GM12878 (cell line): Measurements from ENCODE around the gene RADIL. TPM values are rescaled to one million over a fixed set of nuclear protein-coding genes. Genes with fewer than 3 reads are reported as not detected.

ENCODE experiments used
- ATAC-seq: fragments of 200-7000 bp; cut with Tn5 transposase; 3 replicates; pipeline ENCODE4 v1.9.1; 2020; ENCODE audit warnings: mild to moderate bottlenecking, moderate library complexity
- BruUV-seq: library from RNA; stranded (reverse); fragments of 400-500 nt; replicated peaks from 2 replicates; lab custom pipeline; 2021; lab: Mats Ljungman, UMichigan
- CTCF ChIA-PET: fragments of 300-600 bp; sonication (Branson Sonifier 250); formaldehyde crosslinking; extraction: SDS; loops from one replicate; lab custom pipeline; 2021; ENCODE audit warnings: inconsistent platforms; lab: Yijun Ruan, JAX
- POLR2A ChIA-PET: fragments of 350-600 bp; formaldehyde crosslinking; extraction: SDS; loops from one replicate; lab custom pipeline; 2021; ENCODE audit warnings: inconsistent platforms; lab: Charles Lee
- RAD21 ChIA-PET: fragments of 300-600 bp; sonication (Branson Sonifier 250); formaldehyde crosslinking; loops from one replicate; lab custom pipeline; 2023; ENCODE audit warnings: antibody characterized with exemption; ENCODE audit not compliant: unreplicated experiment; lab: Charles Lee
- SMC1A ChIA-PET: fragments of 300-600 bp; sonication (Branson Sonifier 250); formaldehyde crosslinking; loops from one replicate; lab custom pipeline; 2023; ENCODE audit not compliant: unreplicated experiment, uncharacterized antibody; lab: Charles Lee
- DNase-seq: peaks from one replicate; pipeline ENCODE4 v3.0.0-alpha.2; 2011; ENCODE audit warnings: low read depth, low spot score
- FAIRE-seq: peaks from 3 replicates; lab custom pipeline; 2011; peaks lifted over from hg19 to GRCh38; lab: Jason Lieb, UNC
- H2AFZ ChIP-seq: 2 replicates; pipeline ENCODE4 v1.6.0; 2011; ENCODE audit warnings: low read depth, low read length, control low read depth; ENCODE audit not compliant: control insufficient read depth
- H3K27ac ChIP-seq: 2 replicates; pipeline ENCODE4 v1.5.1; 2011; ENCODE audit warnings: control low read depth; ENCODE audit not compliant: control insufficient read depth, insufficient read depth
- H3K27me3 ChIP-seq, 2 experiments: replicated peaks in 1 of 2; 2 replicates each; pipeline versions ENCODE4 v1.6.0 to v1.6.1; 2011; ENCODE audit warnings: low read length in 1 of 2; ENCODE audit not compliant: control insufficient read depth in 2 of 2, insufficient read depth in 2 of 2
- H3K36me3 ChIP-seq, 2 experiments: 2 replicates each; pipeline ENCODE4 v1.5.1; 2011; ENCODE audit warnings: low read length in 1 of 2; ENCODE audit not compliant: control insufficient read depth in 2 of 2, insufficient read depth in 2 of 2
- H3K4me1 ChIP-seq: 2 replicates; pipeline ENCODE4 v1.6.1; 2011; ENCODE audit warnings: mild to moderate bottlenecking, low read length, moderate library complexity, mixed read lengths; ENCODE audit not compliant: control insufficient read depth, insufficient read depth
- H3K4me2 ChIP-seq: 2 replicates; pipeline ENCODE4 v1.6.0; 2011; ENCODE audit warnings: control low read depth; ENCODE audit not compliant: control insufficient read depth, insufficient read depth
- H3K4me3 ChIP-seq: fragments of 200-600 bp; sonication (generic); 2 replicates; pipeline ENCODE4 v1.5.1; 2016
- H3K79me2 ChIP-seq: 2 replicates; pipeline ENCODE4 v1.6.0; 2011; ENCODE audit warnings: low read length; ENCODE audit not compliant: control insufficient read depth, insufficient read depth
- H3K9ac ChIP-seq: 2 replicates; pipeline ENCODE4 v1.8.0; 2011; ENCODE audit warnings: low read length, control low read depth, mixed read lengths; ENCODE audit not compliant: control insufficient read depth, insufficient read depth
- H3K9me3 ChIP-seq: replicated peaks from 3 replicates; pipeline ENCODE4 v1.5.1; 2011; ENCODE audit warnings: mild to moderate bottlenecking, low read length; ENCODE audit not compliant: control insufficient read depth, insufficient read depth
- H4K20me1 ChIP-seq: 2 replicates; pipeline ENCODE4 v1.6.0; 2011; ENCODE audit not compliant: control insufficient read depth, insufficient read depth
- CBFB ChIP-seq: IDR thresholded peaks from 2 replicates; pipeline ENCODE4 v1.6.1; 2016; ENCODE audit warnings: antibody characterized with exemption, low read depth
- CBX5 ChIP-seq: sonication (generic); IDR thresholded peaks from 2 replicates; pipeline ENCODE4 v1.6.1; 2016; ENCODE audit warnings: low read depth, moderate library complexity, mild to moderate bottlenecking, inconsistent platforms
- EED ChIP-seq: sonication (generic); IDR thresholded peaks from 2 replicates; pipeline ENCODE4 v1.6.1; 2016; ENCODE audit warnings: antibody characterized with exemption, low read depth
- FOS ChIP-seq: IDR thresholded peaks from 3 replicates; pipeline ENCODE4 v1.6.1; 2011; ENCODE audit warnings: borderline replicate concordance; ENCODE audit not compliant: insufficient read length; ENCODE audit errors: extremely low read depth
- GABPA ChIP-seq: IDR thresholded peaks from 2 replicates; pipeline ENCODE4 v1.6.1; 2014; ENCODE audit warnings: antibody characterized with exemption, low read depth, mild to moderate bottlenecking, inconsistent platforms
- HDAC2 ChIP-seq: fragments of 200-600 bp; sonication (generic); IDR thresholded peaks from 2 replicates; pipeline ENCODE4 v1.6.1; 2017
- MLLT1 ChIP-seq: fragments of 450-650 bp; IDR thresholded peaks from 2 replicates; pipeline ENCODE4 v1.6.1; 2016; ENCODE audit warnings: mild to moderate bottlenecking
- SPI1 ChIP-seq: IDR thresholded peaks from 2 replicates; pipeline ENCODE4 v1.6.1; 2011; ENCODE audit warnings: low read depth, mild to moderate bottlenecking, low read length, moderate library complexity, borderline replicate concordance; ENCODE audit not compliant: insufficient read depth
- WGBS: methylation state at CpG from one replicate; pipeline ENCODE4 v1.1.6; 2016; ENCODE audit warnings: low lambda C conversion rate; ENCODE audit not compliant: insufficient replicate concordance, insufficient coverage; ENCODE audit errors: missing lambda C conversion rate; 5-methylcytosine and 5-hydroxymethylcytosine counted together
- in situ Hi-C: fragments of 300-500 bp; cut with MboI; formaldehyde crosslinking; loops from 9 replicates; pipeline ENCODE4 v1.14.3; 2018; ENCODE audit warnings: mixed read lengths
- intact Hi-C: fragments of 100-400 bp; cut with micrococcal nuclease; formaldehyde crosslinking; loops from one replicate; pipeline ENCODE4 v1.14.2; 2022; ENCODE audit not compliant: unreplicated experiment
- polyA plus RNA-seq, 11 experiments: library from polyadenylated mRNA; depleted of rRNA in 4 of 11; unstranded in 6 of 11; stranded (reverse) in 5 of 11; fragments of >200 nt; fragmentation: Nextera tagmentation in 4 of 11; fragmentation: Illumina TruSeq in 1 of 11; extraction: Ambion mirVana in 4 of 11; extraction: Trizol in 1 of 11; gene quantifications; 1 replicate in 1 of 11; 2 replicates in 10 of 11; pipeline versions ENCODE4 v1.2.1 to v1.2.3, GENCODE V29; 2011 to 2016; ENCODE audit warnings: inconsistent platforms in 2 of 11, missing spikeins in 2 of 11, low read depth in 1 of 11
- total RNA-seq, 4 experiments: library from RNA; depleted of rRNA in 3 of 4; stranded (reverse); fragments of >200 nt in 3 of 4; fragmentation: Illumina TruSeq in 1 of 4; extraction: Trizol in 1 of 4; gene quantifications; 2 replicates each; pipeline versions ENCODE4 v1.2.1 to v1.2.3, GENCODE V29; 2013 to 2021
- TF ChIP-seq, protein P1 (sequence below): fragments of 150-350 bp; IDR thresholded peaks from 2 replicates; pipeline ENCODE4 v1.6.1; 2014; ENCODE audit warnings: mild to moderate bottlenecking, low read depth, low read length

RADIL gene
- total and polyA plus RNA-seq, 10 of the 15 experiments (the other 5 are each of a cell fraction or from before 2014, with no cell fraction given) = 0.05 to 0.06 TPM; not detected in 8

GRCh38 chr7:4889682-4890081 lies 6.2 kb upstream of the RADIL start:
- Histone ChIP-seq H3K36me3 (no peaks in the 10 kb centered on the region), H3K27me3 (no peaks in the 10 kb centered on the region; a peak in 1 of 4 replicates), H3K79me2 (no peaks in the 10 kb centered on the region), H3K4me1 (no peaks in the 10 kb centered on the region), H3K9ac (no peak overlapping the region), H2AFZ (no peak overlapping the region), H3K4me2 (no peak overlapping the region), H3K9me3 (no peaks in the 10 kb centered on the region), H3K4me3 (no peak overlapping the region), H3K27ac (no peak overlapping the region), H4K20me1 (no peaks in the 10 kb centered on the region)
- intact Hi-C loops = no loop called here
- ChIA-PET CTCF (no interaction called here), RAD21 (no interaction called here), POLR2A (interaction anchor here (0.6 kb wide), 1 partner anchor 42 kb away, joined by 3 read pairs; no protein-coding TSS in a partner anchor), SMC1A (no interaction called here)
- in situ Hi-C loops = no loop called here
- no peak for TF ChIP-seq FOS
- TF ChIP-seq SPI1 = no peak
- no peak for TF ChIP-seq EED
- no peak for TF ChIP-seq HDAC2
- no peak for TF ChIP-seq GABPA
- TF ChIP-seq, protein P1, sequence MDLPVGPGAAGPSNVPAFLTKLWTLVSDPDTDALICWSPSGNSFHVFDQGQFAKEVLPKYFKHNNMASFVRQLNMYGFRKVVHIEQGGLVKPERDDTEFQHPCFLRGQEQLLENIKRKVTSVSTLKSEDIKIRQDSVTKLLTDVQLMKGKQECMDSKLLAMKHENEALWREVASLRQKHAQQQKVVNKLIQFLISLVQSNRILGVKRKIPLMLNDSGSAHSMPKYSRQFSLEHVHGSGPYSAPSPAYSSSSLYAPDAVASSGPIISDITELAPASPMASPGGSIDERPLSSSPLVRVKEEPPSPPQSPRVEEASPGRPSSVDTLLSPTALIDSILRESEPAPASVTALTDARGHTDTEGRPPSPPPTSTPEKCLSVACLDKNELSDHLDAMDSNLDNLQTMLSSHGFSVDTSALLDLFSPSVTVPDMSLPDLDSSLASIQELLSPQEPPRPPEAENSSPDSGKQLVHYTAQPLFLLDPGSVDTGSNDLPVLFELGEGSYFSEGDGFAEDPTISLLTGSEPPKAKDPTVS = no peak
- TF ChIP-seq MLLT1 = no peak
- no peak for TF ChIP-seq CBX5
- no peak for TF ChIP-seq CBFB
- no TSS peak for BruUV-seq
- ATAC-seq (no peak), DNase-seq (no peak), FAIRE-seq (no peak)
- WGBS = 0% methylated on average over 1 of the region's 1 CpG
